Measurements from ENCODE around the gene ARPC1B.

DNA sequence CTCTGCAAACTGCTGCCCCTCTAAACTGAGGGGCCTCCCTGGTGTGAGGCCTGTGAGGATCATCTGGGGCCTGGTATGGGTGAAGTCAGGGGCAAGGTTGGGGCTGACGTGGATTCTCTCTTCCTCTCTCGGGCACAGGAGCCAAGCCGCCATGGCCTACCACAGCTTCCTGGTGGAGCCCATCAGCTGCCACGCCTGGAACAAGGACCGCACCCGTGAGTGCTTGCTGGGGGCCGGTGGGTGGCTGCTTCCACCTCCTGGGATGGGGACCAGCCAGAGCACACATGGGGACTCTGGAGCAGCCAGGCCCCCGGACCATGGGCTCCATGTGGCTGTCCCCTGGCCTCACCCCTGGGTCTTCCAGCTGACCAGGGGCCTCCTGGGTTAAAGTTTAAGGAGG is 11.0 kb downstream of the ARPC1B start:
- TF ChIP-seq, protein P1, sequence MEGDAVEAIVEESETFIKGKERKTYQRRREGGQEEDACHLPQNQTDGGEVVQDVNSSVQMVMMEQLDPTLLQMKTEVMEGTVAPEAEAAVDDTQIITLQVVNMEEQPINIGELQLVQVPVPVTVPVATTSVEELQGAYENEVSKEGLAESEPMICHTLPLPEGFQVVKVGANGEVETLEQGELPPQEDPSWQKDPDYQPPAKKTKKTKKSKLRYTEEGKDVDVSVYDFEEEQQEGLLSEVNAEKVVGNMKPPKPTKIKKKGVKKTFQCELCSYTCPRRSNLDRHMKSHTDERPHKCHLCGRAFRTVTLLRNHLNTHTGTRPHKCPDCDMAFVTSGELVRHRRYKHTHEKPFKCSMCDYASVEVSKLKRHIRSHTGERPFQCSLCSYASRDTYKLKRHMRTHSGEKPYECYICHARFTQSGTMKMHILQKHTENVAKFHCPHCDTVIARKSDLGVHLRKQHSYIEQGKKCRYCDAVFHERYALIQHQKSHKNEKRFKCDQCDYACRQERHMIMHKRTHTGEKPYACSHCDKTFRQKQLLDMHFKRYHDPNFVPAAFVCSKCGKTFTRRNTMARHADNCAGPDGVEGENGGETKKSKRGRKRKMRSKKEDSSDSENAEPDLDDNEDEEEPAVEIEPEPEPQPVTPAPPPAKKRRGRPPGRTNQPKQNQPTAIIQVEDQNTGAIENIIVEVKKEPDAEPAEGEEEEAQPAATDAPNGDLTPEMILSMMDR (IDR thresholded peaks at IDR 0.05 in 8 of 11, conservative IDR thresholded peaks at IDR 0.05 in 3 of 11): no peak
- TF ChIP-seq POLR2A (IDR thresholded peaks at IDR 0.05) (no peak), POLR2AphosphoS5 (IDR thresholded peaks at IDR 0.05) (peak in 2 of 3 donors; percentile 42 to 71)
